Nephron progenitor cell (in vitro differentiated cells): ENCODE results near the gene CMTR1.
"Not testable (repeated sequence)": the region's sequence is repeated elsewhere in the genome, so short reads cannot be mapped to it uniquely, and the experiment has no call there.

ENCODE experiments used
- DNase-seq: peaks from one replicate; pipeline ENCODE4 v3.0.0; 2021
- H3K27ac Mint-ChIP-seq: 2 replicates; pipeline ENCODE4 v1.8.0; 2021; ENCODE audit warnings: mild to moderate bottlenecking, moderate library complexity, mixed read lengths
- H3K27me3 Mint-ChIP-seq: 2 replicates; pipeline ENCODE4 v1.8.0; 2021; ENCODE audit warnings: mild to moderate bottlenecking, low read depth, mixed read lengths; ENCODE audit not compliant: poor library complexity
- H3K36me3 Mint-ChIP-seq: 2 replicates; pipeline ENCODE4 v1.8.0; 2021; ENCODE audit warnings: low read depth, mixed read lengths
- H3K4me1 Mint-ChIP-seq: 2 replicates; pipeline ENCODE4 v1.8.0; 2021; ENCODE audit warnings: mixed read lengths
- H3K4me3 Mint-ChIP-seq: 2 replicates; pipeline ENCODE4 v1.8.0; 2021; ENCODE audit warnings: mild to moderate bottlenecking, moderate library complexity, mixed read lengths
- H3K9me3 Mint-ChIP-seq: 2 replicates; pipeline ENCODE4 v1.8.0; 2021; ENCODE audit warnings: mild to moderate bottlenecking, moderate library complexity, mixed read lengths
- CTCF ChIP-seq: fragments of 200-600 bp; sonication (generic); IDR thresholded peaks from 2 replicates; pipeline ENCODE4 v1.5.0; 2021; ENCODE audit warnings: antibody characterized with exemption

The CMTR1 gene

GRCh38 chr6:37493661-37493995 lies 60.6 kb downstream of the CMTR1 start:
- Mint-ChIP-seq H3K36me3 (peaks cover 1% of the 10 kb centered on the region), H3K27me3 (peaks cover 35% of the 10 kb centered on the region), H3K27ac (no peak overlapping the region), H3K4me1 (peaks cover 43% of the 10 kb centered on the region), H3K4me3 (no peak overlapping the region), H3K9me3 (no peaks in the 10 kb centered on the region)
- no peak for TF ChIP-seq CTCF
- no peak for DNase-seq

- peaks cover 48% of the 10 kb centered on the region for H3K4me1 Mint-ChIP-seq
- H3K9me3 Mint-ChIP-seq = peaks cover 2% of the 10 kb centered on the region
- H3K27me3 Mint-ChIP-seq = peaks cover 33% of the 10 kb centered on the region
- DNase-seq = no peak
- H3K27ac Mint-ChIP-seq = no peak overlapping the region
- no peak overlapping the region for H3K4me3 Mint-ChIP-seq
- no peak for TF ChIP-seq CTCF
- H3K36me3 Mint-ChIP-seq = no peaks in the 10 kb centered on the region
Observed at GRCh38 chr6:37495244-37495934, 62.4 kb downstream of the CMTR1 start.

- Mint-ChIP-seq H3K36me3 (no peaks in the 10 kb centered on the region), H3K9me3 (peaks cover 5% of the 10 kb centered on the region), H3K4me3 (peak overlapping the region; percentile 3), H3K4me1 (peaks cover 40% of the 10 kb centered on the region), H3K27me3 (peaks cover 20% of the 10 kb centered on the region), H3K27ac (no peak overlapping the region)
- DNase-seq = no peak
- no peak for TF ChIP-seq CTCF
Observed at GRCh38 chr6:37496951-37497885, 64.2 kb downstream of the CMTR1 start.

GRCh38 chr6:37499433-37500293 lies 66.6 kb downstream of the CMTR1 start, which contains the start of gene CCDC167:
Gene CCDC167 (minus strand): TSS chr6:37499893. CDS start chr6:37499863, 30 bp downstream.
- H3K36me3 Mint-ChIP-seq = no peaks in the 10 kb centered on the region
- peaks cover 5% of the 10 kb centered on the region for H3K9me3 Mint-ChIP-seq
- peak; percentile 98 for DNase-seq
- H3K4me3 Mint-ChIP-seq = peak within 1 kb of the TSS; percentile 94
- peaks cover 31% of the 10 kb centered on the region for H3K4me1 Mint-ChIP-seq
- peak within 1 kb of the TSS; percentile 92 for H3K27ac Mint-ChIP-seq
- H3K27me3 Mint-ChIP-seq = peaks cover 16% of the 10 kb centered on the region
- no peak for TF ChIP-seq CTCF

- Mint-ChIP-seq H3K4me1 (peaks cover 31% of the 10 kb centered on the region), H3K4me3 (peak overlapping the region; percentile 94), H3K27me3 (peaks cover 16% of the 10 kb centered on the region), H3K27ac (no peak overlapping the region), H3K9me3 (peaks cover 5% of the 10 kb centered on the region), H3K36me3 (no peaks in the 10 kb centered on the region)
- no peak for TF ChIP-seq CTCF
- DNase-seq = no peak
Observed at GRCh38 chr6:37500294-37500608, 67.2 kb downstream of the CMTR1 start.

GRCh38 chr6:37500904-37501303 lies 67.9 kb downstream of the CMTR1 start:
- H3K27ac Mint-ChIP-seq, H3K9me3 Mint-ChIP-seq, H3K4me3 Mint-ChIP-seq, H3K36me3 Mint-ChIP-seq, DNase-seq: not testable (repeated sequence)
- peaks cover 31% of the 10 kb centered on the region for H3K4me1 Mint-ChIP-seq
- H3K27me3 Mint-ChIP-seq = peaks cover 20% of the 10 kb centered on the region
